ENCODE measurements around the gene ZNF622. TPM values are rescaled to one million over a fixed set of nuclear protein-coding genes. Genes with fewer than 3 reads are reported as not detected.

ZNF622 gene
- total and polyA plus RNA-seq, 10 donors = 11.2 to 23.9 (median 18.6) TPM

- no peak for DNase-seq
- TF ChIP-seq CTCF (IDR thresholded peaks at IDR 0.05 in 8 of 11, conservative IDR thresholded peaks at IDR 0.05 in 3 of 11) (no peak), POLR2AphosphoS5 (IDR thresholded peaks at IDR 0.05) (no peak), POLR2A (IDR thresholded peaks at IDR 0.05) (no peak)
- Histone ChIP-seq H3K27me3 (replicated peaks in 1 of 7) (no peaks in the 10 kb centered on the region), H3K36me3 (no peaks in the 10 kb centered on the region), H3K4me3 (no peak overlapping the region), H3K4me1 (no peaks in the 10 kb centered on the region), H3K27ac (no peak overlapping the region), H3K9me3 (no peaks in the 10 kb centered on the region)
- 88 to 95% (median 94%) methylated on average over 2 of the region's 2 CpGs for WGBS, 5 donors
- intact Hi-C loops (cut with DNase I; ENCODE audit: low total_unique reads) = no loop called here
These were observed 21.9 kb upstream of the ZNF622 start for GRCh38 chr5:16487456-16487855.

- no peak overlapping the region for H3K27ac ChIP-seq
- DNase-seq = no peak
- no peak overlapping the region for H3K4me3 ChIP-seq
- TF ChIP-seq CTCF (IDR thresholded peaks at IDR 0.05 in 8 of 11, conservative IDR thresholded peaks at IDR 0.05 in 3 of 11) (no peak), POLR2A (IDR thresholded peaks at IDR 0.05) (no peak)
- H3K27me3 ChIP-seq (replicated peaks in 1 of 7) = no peaks in the 10 kb centered on the region
- no peaks in the 10 kb centered on the region for H3K9me3 ChIP-seq
- no peaks in the 10 kb centered on the region for H3K4me1 ChIP-seq
- intact Hi-C loops (cut with DNase I; ENCODE audit: low total_unique reads) = no loop called here
- WGBS, 5 donors = 75 to 85% (median 76%) methylated on average over 4 of the region's 4 CpGs
- H3K36me3 ChIP-seq = no peaks in the 10 kb centered on the region
These were observed 21.1 kb upstream of the ZNF622 start for GRCh38 chr5:16486711-16487111.

- Histone ChIP-seq H3K9me3 (no peaks in the 10 kb centered on the region), H3K4me3 (no peak overlapping the region), H3K27ac (no peak overlapping the region), H3K4me1 (no peaks in the 10 kb centered on the region), H3K27me3 (replicated peaks in 1 of 7) (no peaks in the 10 kb centered on the region), H3K36me3 (no peaks in the 10 kb centered on the region)
- TF ChIP-seq CTCF (IDR thresholded peaks at IDR 0.05 in 8 of 11, conservative IDR thresholded peaks at IDR 0.05 in 3 of 11) (no peak), POLR2A (IDR thresholded peaks at IDR 0.05) (no peak), POLR2AphosphoS5 (IDR thresholded peaks at IDR 0.05) (no peak)
- no peak for DNase-seq
- intact Hi-C loops (cut with DNase I; ENCODE audit: low total_unique reads) = no loop called here
These were observed 20.1 kb upstream of the ZNF622 start for GRCh38 chr5:16485656-16486055.

- DNase-seq = no peak
- Histone ChIP-seq H3K27ac (no peak overlapping the region), H3K4me1 (no peaks in the 10 kb centered on the region), H3K4me3 (no peak overlapping the region), H3K36me3 (no peaks in the 10 kb centered on the region), H3K27me3 (replicated peaks in 1 of 7) (no peaks in the 10 kb centered on the region), H3K9me3 (no peaks in the 10 kb centered on the region)
- TF ChIP-seq POLR2AphosphoS5 (IDR thresholded peaks at IDR 0.05) = no peak
- TF ChIP-seq POLR2A (IDR thresholded peaks at IDR 0.05) = no peak
- no peak for TF ChIP-seq CTCF (IDR thresholded peaks at IDR 0.05 in 8 of 11, conservative IDR thresholded peaks at IDR 0.05 in 3 of 11)
- intact Hi-C loops (cut with DNase I; ENCODE audit: low total_unique reads) = no loop called here
- 87 to 94% (median 93%) methylated on average over 1 of the region's 1 CpG for WGBS, 5 donors
These were observed 18.5 kb upstream of the ZNF622 start for GRCh38 chr5:16484081-16484480.

Data from spleen (tissue), 11 donors.